Forelimb muscle (tissue), 1 donor: Measurements from ENCODE around the gene ACAD8. TPM values are rescaled to one million over a fixed set of nuclear protein-coding genes. Genes with fewer than 3 reads are reported as not detected.

Source experiments
- DNase-seq: peaks from one replicate; pipeline ENCODE4 v3.0.0-alpha.2; 2013; ENCODE audit warnings: low read depth
- polyA plus RNA-seq: library from polyadenylated mRNA; unstranded; fragments of 120-200 nt; gene quantifications from one replicate; pipeline ENCODE4 v1.2.1, GENCODE V29; 2013; ENCODE audit not compliant: insufficient read length

Gene ACAD8
- polyA plus RNA-seq, 1 donor: 21.9 TPM

GRCh38 chr11:134289789-134290188 lies 36.4 kb downstream of the ACAD8 start:
- no peak for DNase-seq

GRCh38 chr11:134290646-134291045 lies 37.3 kb downstream of the ACAD8 start:
- DNase-seq: no peak

- no peak for DNase-seq
These were observed 37.8 kb downstream of the ACAD8 start for GRCh38 chr11:134291196-134291595.

- DNase-seq: no peak
These were observed 39.3 kb downstream of the ACAD8 start for GRCh38 chr11:134292661-134293060.

- no peak for DNase-seq
These were observed 40.0 kb downstream of the ACAD8 start for GRCh38 chr11:134293119-134294113.

GRCh38 chr11:134294664-134295063 lies 41.3 kb downstream of the ACAD8 start:
- DNase-seq: no peak

- no peak for DNase-seq
These were observed 58.9 kb downstream of the ACAD8 start for GRCh38 chr11:134312223-134312622.

GRCh38 chr11:134312807-134313206 lies 59.4 kb downstream of the ACAD8 start:
- DNase-seq: no peak

- no peak for DNase-seq
These were observed 60.0 kb downstream of the ACAD8 start for GRCh38 chr11:134313379-134313778.

GRCh38 chr11:134313821-134314607 lies 60.6 kb downstream of the ACAD8 start:
- no peak for DNase-seq

Other genes starting within 250 kb of the ACAD8 start
- 119 TPM for gene JAM3, start 184.5 kb upstream of the ACAD8 start, polyA plus RNA-seq
- 13.3 TPM for gene NCAPD3, start 29.6 kb upstream of the ACAD8 start, polyA plus RNA-seq
- gene VPS26B, start 28.9 kb upstream of the ACAD8 start, polyA plus RNA-seq: 30.4 TPM
- 30.6 TPM for gene THYN1, start 216 bp upstream of the ACAD8 start, polyA plus RNA-seq
- gene GLB1L3, start 22.8 kb downstream of the ACAD8 start, polyA plus RNA-seq: 0.08 TPM
- 0.47 TPM for gene GLB1L2, start 78.4 kb downstream of the ACAD8 start, polyA plus RNA-seq
- 0.52 TPM for gene B3GAT1, start 158.7 kb downstream of the ACAD8 start, polyA plus RNA-seq